Cardiac atrium fibroblast (primary cell): ENCODE measurements around the gene PRDM13. TPM values are rescaled to one million over a fixed set of nuclear protein-coding genes. Genes with fewer than 3 reads are reported as not detected.

Source experiments
- total RNA-seq: library from RNA; depleted of rRNA; stranded (reverse); fragments of >200 nt; gene quantifications from 2 replicates; pipeline ENCODE4 v1.2.3, GENCODE V29; 2015

The PRDM13 gene
- not detected in 2 replicates for total RNA-seq

GRCh38 chr6:99606656-99607415, at the start of gene PRDM13:
Gene PRDM13 (plus strand): TSS chr6:99606833. CDS start chr6:99607035, 202 bp downstream.

GRCh38 chr6:99568103-99568933, 38.3 kb upstream of the PRDM13 start, which contains the start of gene CCNC:
Gene CCNC (minus strand): TSS chr6:99568660. CDS start chr6:99568527, 133 bp downstream.

Other genes with a start within 250 kb of the PRDM13 start
- gene COQ3, start 212.6 kb upstream of the PRDM13 start, total RNA-seq = 3.4 and 4.2 TPM in 2 replicates
- 18.1 and 30.1 TPM in 2 replicates for gene PNISR, start 181.5 kb upstream of the PRDM13 start, total RNA-seq
- 6.1 and 16.4 TPM in 2 replicates for gene USP45, start 91.4 kb upstream of the PRDM13 start, total RNA-seq
- gene CCNC, start 38.2 kb upstream of the PRDM13 start, total RNA-seq = 54.4 and 70.2 TPM in 2 replicates